NAMALWA (cell line): ENCODE results near the gene ETNK1.
"Not testable (repeated sequence)": the region's sequence is repeated elsewhere in the genome, so short reads cannot be mapped to it uniquely, and the experiment has no call there.

ENCODE experiments used
- DNase-seq: peaks from one replicate; pipeline ENCODE4 v3.0.0-alpha.2; 2015; ENCODE audit warnings: low spot score

Gene ETNK1

GRCh38 chr12:22687361-22688076, 62.5 kb downstream of the ETNK1 start:
- peak; percentile 16 for DNase-seq

GRCh38 chr12:22689876-22690275, 64.9 kb downstream of the ETNK1 start:
- DNase-seq: no peak

- DNase-seq: no peak
Measured at GRCh38 chr12:22691319-22691718, 66.3 kb downstream of the ETNK1 start.

- not testable (repeated sequence) for DNase-seq
Measured at GRCh38 chr12:22692467-22692866, 67.5 kb downstream of the ETNK1 start.

- no peak for DNase-seq
Measured at GRCh38 chr12:22692964-22693555, 68.1 kb downstream of the ETNK1 start.

- no peak for DNase-seq
Measured at GRCh38 chr12:22698576-22698975, 73.6 kb downstream of the ETNK1 start.

DNA sequence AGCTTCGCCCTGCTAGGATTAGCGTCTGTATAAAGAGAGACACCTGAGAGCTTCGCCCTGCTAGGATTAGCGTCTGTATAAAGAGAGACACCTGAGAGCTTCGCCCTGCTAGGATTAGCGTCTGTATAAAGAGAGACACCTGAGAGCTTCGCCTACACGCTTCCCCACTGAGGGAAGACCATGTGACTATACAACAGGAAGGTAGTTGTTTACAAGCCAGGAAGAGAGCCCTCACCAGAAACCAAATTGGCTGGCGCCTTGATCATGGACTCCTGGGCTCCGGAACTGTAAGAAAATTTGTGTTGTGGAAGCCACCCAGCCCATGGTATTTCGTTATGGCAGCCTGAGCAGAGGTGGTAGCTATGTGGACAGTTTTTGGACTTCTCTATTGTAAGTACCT, 74.7 kb downstream of the ETNK1 start:
- DNase-seq: not testable (repeated sequence)

- DNase-seq: no peak
Measured at GRCh38 chr12:22700106-22700505, 75.1 kb downstream of the ETNK1 start.

DNA sequence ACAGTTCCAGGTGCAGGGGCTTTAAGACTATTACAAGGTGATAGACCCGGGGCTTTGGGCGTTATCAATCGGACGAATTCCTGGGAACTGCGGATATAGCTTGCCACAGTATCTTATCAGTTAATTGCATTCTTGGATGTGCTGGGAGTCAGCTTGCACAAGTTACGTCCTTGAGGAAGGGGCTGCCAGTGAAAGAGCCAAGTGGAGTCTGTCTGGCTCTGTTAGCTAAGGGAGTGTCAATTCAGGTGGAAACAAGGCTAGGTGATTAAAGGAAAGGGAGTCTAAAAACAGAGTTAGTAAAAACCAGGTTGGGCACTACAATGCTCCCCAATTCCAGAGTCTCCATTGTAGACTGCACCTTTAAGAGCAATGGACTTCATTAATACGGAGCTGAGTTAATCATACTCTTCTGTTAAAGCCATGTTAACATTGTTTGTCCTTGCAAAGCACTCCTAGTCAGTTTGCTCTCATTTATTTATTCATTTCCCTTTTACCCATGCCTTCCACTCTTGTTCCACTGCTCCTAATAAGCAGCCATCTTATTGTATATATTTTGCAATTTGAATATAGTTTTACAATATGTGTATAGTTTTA, 76.3 kb downstream of the ETNK1 start:
- DNase-seq: not testable (repeated sequence)

DNA sequence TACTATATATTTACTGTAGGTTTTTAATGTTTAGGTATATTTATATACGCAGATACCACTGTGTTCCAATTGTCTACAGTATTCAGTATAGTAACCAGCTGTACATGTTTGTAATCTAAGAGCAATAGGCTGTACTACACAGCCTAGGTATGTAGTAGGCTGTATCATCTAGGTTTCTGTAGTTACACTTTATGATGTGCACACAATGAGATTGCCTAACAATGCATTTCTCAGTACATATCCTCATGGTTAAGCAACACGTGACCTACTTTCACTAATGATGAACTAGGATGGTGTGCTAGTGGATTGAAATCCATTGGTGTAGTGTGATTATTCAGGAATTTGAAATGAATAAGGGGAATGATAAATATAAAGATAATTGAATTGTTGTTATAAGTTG, 77.7 kb downstream of the ETNK1 start:
- no peak for DNase-seq

DNA sequence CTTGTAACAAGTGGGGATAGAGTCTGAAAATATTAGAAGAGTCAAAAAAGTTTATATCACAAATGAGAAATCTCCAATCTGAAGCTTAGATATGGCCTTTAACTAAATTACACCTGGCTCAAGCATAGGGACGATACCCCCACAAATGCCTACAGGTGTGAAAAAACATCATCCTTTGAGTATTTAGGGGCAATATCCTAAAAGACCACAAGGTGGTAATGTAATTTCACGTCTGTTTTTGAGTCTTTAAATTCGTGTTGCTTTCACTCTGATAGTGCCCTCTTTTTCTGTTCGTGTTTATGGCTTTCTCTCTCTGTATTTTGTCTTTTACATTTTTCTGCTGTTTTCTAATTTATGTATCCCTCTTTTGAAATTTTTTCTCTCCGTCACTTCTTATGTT, 84.3 kb downstream of the ETNK1 start:
- DNase-seq: peak; percentile 71

GRCh38 chr12:22712083-22712482, 87.1 kb downstream of the ETNK1 start:
- no peak for DNase-seq

DNA sequence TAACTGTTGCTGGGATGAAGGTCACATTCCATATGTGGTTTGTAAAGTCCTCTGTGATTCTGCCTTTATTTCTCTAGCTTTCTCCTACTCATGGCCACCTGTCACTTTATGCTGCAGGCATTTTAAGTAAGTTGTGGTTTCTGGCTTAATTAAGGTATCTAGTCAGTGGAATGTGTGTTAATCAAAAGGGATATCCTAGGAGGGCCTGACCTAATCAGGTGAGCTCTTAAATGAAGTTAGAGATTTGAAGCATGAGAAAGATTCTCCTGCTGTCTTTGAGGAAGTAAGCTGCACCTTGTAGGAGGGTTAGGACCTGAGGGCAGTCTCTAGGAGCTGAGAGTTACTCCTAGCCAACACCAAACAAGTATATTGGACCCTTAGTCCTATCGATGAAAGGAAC, 90.3 kb downstream of the ETNK1 start:
- DNase-seq: no peak

DNA sequence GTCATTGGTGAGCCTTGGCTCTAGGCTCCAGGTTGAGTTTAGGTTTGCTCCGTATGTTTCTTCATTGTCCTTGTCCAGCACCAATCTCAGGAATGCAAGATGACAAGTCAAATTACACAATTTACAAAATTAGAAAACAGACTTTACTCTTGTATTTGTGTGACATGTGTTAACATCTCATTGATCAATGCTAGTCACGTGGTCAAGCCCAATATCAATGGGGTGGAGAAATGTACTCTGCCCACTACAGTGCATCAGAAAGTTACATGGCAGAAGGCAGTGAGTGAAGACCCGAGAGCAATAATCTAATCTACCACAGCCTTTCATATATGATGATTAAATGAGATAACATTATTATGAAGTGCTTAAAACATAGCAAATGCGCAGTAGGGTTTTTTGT, 94.8 kb downstream of the ETNK1 start:
- DNase-seq: no peak

DNA sequence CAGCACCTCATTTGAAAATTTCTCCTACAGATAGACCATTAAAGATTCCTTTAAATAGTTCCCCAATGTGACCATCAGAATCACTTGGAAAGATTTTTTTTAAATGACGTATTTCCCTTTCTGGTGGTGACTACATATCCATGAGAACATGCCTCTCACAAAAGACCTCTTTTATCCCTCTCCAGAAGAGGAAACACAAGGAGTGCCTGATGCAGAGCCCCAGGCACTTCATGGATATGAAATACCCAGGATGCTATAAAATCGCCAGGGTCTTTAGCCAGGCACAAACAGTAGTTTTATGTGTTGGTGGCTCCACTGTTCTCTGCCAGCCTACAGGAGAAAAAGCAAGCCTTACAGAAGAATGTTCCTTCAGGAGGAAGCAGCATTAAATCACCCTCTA, 97.1 kb downstream of the ETNK1 start:
- no peak for DNase-seq

- no peak for DNase-seq
Measured at GRCh38 chr12:22722779-22723178, 97.8 kb downstream of the ETNK1 start.

DNA sequence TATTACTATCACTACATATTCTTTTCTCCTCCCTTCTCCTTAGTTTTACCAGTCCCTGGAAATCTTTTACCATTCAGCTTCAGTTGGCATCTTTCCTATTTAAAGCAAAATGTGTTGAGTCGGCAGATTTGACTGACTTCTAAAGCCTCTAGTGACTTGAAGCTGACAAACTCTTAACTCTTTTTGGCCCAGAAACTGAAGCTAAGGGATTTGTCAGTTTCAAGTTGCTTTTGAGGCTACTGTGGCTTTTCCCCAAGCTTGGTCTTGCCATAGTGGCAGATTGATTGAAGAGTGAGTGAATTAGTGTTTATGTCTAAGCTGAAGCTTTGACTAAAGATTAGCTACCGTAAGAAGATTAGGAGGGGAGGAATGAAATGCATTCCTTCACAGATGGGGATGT, 104.0 kb downstream of the ETNK1 start:
- no peak for DNase-seq

- no peak for DNase-seq
Measured at GRCh38 chr12:22729431-22729956, 104.5 kb downstream of the ETNK1 start.

GRCh38 chr12:22729957-22730443, 105.0 kb downstream of the ETNK1 start:
- no peak for DNase-seq

- DNase-seq: no peak
Measured at GRCh38 chr12:22731236-22731635, 106.3 kb downstream of the ETNK1 start.

- no peak for DNase-seq
Measured at GRCh38 chr12:22733756-22734155, 108.8 kb downstream of the ETNK1 start.

- no peak for DNase-seq
Measured at GRCh38 chr12:22738945-22739344, 114.0 kb downstream of the ETNK1 start.
